ENCODE measurements around the gene RYK. TPM values are rescaled to one million over a fixed set of nuclear protein-coding genes. Genes with fewer than 3 reads are reported as not detected.

Gene RYK
- total RNA-seq, 1 experiment from 2014 or later: 55.2 TPM

DNA sequence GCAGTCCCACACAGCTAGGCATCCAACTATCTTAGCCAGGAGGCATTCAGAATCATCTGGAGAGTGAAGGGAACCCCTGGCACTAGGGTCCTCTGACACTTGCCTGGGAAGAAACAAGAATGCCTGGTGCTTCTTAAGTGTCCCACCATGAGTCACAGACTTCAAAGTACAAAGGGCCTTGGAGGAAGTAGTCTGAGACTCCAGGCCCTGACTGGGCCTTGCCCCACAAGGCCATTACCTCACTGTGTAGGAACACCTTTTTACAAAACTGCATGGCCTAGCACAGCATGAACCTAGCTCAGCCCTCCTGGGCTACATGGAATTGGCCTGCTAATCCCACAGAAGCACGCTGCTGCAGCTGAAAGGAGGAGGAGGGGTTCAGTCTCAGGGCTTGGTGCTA lies 116.4 kb downstream of the RYK start:
- RAD21 ChIA-PET (ENCODE audit: low non-redundant PET in 1 of 2, low total read pairs in 2 of 2, uncharacterized antibody in 2 of 2, unreplicated experiment in 2 of 2): no interaction called here
- H3K27ac ChIP-seq (ENCODE audit: low read depth, low read length): no peak overlapping the region
- peaks cover 0 to 9% of the 10 kb centered on the region in 2 experiments; a peak in 1 of 4 replicates for H3K4me1 ChIP-seq (ENCODE audit: control insufficient read depth in 1 of 2, insufficient read depth in 2 of 2, low read length in 2 of 2)
- no peaks in the 10 kb centered on the region for H3K27me3 ChIP-seq (ENCODE audit: insufficient read depth, low read length)
- no peaks in the 10 kb centered on the region for H3K9me2 ChIP-seq (ENCODE audit: insufficient read depth)
- no peak overlapping the region for H3K4me2 ChIP-seq (ENCODE audit: low read length)
- ATAC-seq (peak; percentile 44; the same call in 1 of the 2 replicates), DNase-seq (ENCODE audit: low read depth, low spot score) (no peak)
- no peak overlapping the region for H3K9ac ChIP-seq (ENCODE audit: low read length)
- no peak overlapping the region for H3K4me3 ChIP-seq (replicated peaks in 1 of 2; ENCODE audit: low read depth in 1 of 2, low read length in 2 of 2)
- TF ChIP-seq FOSL1 (IDR thresholded peaks at IDR 0.05; ENCODE audit: low read depth) (0 out of 2 replicates have a peak, but pooled peaks have one; percentile 6), RAD21 (IDR thresholded peaks at IDR 0.05; ENCODE audit: low read depth) (no peak), TCF7L2 (IDR thresholded peaks at IDR 0.05; ENCODE audit: borderline replicate concordance, extremely low read depth, insufficient read depth, insufficient read length) (peak; percentile 81), ZFX (IDR thresholded peaks at IDR 0.05) (no peak), SRF (IDR thresholded peaks at IDR 0.05; ENCODE audit: low read depth) (no peak), ELF1 (IDR thresholded peaks at IDR 0.05; ENCODE audit: borderline replicate concordance, low read depth) (no peak)
- TF ChIP-seq, protein P1, sequence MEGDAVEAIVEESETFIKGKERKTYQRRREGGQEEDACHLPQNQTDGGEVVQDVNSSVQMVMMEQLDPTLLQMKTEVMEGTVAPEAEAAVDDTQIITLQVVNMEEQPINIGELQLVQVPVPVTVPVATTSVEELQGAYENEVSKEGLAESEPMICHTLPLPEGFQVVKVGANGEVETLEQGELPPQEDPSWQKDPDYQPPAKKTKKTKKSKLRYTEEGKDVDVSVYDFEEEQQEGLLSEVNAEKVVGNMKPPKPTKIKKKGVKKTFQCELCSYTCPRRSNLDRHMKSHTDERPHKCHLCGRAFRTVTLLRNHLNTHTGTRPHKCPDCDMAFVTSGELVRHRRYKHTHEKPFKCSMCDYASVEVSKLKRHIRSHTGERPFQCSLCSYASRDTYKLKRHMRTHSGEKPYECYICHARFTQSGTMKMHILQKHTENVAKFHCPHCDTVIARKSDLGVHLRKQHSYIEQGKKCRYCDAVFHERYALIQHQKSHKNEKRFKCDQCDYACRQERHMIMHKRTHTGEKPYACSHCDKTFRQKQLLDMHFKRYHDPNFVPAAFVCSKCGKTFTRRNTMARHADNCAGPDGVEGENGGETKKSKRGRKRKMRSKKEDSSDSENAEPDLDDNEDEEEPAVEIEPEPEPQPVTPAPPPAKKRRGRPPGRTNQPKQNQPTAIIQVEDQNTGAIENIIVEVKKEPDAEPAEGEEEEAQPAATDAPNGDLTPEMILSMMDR (IDR thresholded peaks at IDR 0.05 in 2 of 3, conservative IDR thresholded peaks at IDR 0.05 in 1 of 3; ENCODE audit: borderline replicate concordance in 1 of 3, insufficient read depth in 1 of 3, low read depth in 2 of 3, low read length in 2 of 3): no peak
- no peaks in the 10 kb centered on the region; a peak in 1 of 4 replicates for H3K9me3 ChIP-seq (ENCODE audit: control insufficient read depth in 1 of 2, insufficient read depth in 1 of 2, low read depth in 1 of 2, low read length in 2 of 2)
- CTCF ChIA-PET: interaction anchor here (1.0 kb wide), 1 partner anchor 204 kb away, joined by 3 read pairs; no protein-coding TSS in a partner anchor
- POLR2A ChIA-PET: no interaction called here
- no peaks in the 10 kb centered on the region for H3K36me3 ChIP-seq (ENCODE audit: control insufficient read depth in 1 of 2, insufficient read depth in 2 of 2, low read length in 2 of 2)
- H3K79me2 ChIP-seq (ENCODE audit: insufficient read depth, low read length): no peaks in the 10 kb centered on the region
- H4K20me1 ChIP-seq (ENCODE audit: insufficient read depth): no peaks in the 10 kb centered on the region
- no TSS peak for BruUV-seq (replicated peaks)
- H2AFZ ChIP-seq (ENCODE audit: low read depth, low read length, poor library complexity, severe bottlenecking): no peak overlapping the region
- intact Hi-C loops (cut with micrococcal nuclease): no loop called here

DNA sequence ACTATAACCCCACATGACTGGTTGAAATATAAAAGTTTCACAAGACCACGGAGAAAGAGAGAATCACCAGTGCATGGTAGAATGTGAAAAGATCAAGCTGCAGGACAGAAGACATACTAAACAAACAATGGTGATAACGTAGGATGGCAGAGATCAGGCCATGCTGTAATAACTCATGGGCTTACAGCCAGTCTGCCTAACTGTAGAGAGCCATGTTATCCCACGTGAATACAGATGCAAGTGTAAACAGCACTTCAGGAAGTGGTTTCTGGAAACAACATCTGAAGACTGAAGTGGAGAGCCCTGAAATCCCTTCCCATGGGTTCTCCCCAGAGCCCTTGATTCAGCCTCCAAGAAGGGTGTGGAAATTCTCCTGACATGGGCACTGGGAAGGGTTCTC lies 117.7 kb downstream of the RYK start:
- ChIA-PET RAD21 (ENCODE audit: low non-redundant PET in 1 of 2, low total read pairs in 2 of 2, uncharacterized antibody in 2 of 2, unreplicated experiment in 2 of 2) (no interaction called here), CTCF (no interaction called here), POLR2A (no interaction called here)
- Histone ChIP-seq H3K4me2 (ENCODE audit: low read length) (no peak overlapping the region), H3K27ac (ENCODE audit: low read depth, low read length) (no peak overlapping the region), H3K9me2 (ENCODE audit: insufficient read depth) (no peaks in the 10 kb centered on the region), H3K27me3 (ENCODE audit: insufficient read depth, low read length) (no peaks in the 10 kb centered on the region), H3K9ac (ENCODE audit: low read length) (no peak overlapping the region), H3K36me3 (ENCODE audit: control insufficient read depth in 1 of 2, insufficient read depth in 2 of 2, low read length in 2 of 2) (no peaks in the 10 kb centered on the region), H2AFZ (ENCODE audit: low read depth, low read length, poor library complexity, severe bottlenecking) (no peak overlapping the region), H3K9me3 (ENCODE audit: control insufficient read depth in 1 of 2, insufficient read depth in 1 of 2, low read depth in 1 of 2, low read length in 2 of 2) (no peaks in the 10 kb centered on the region; a peak in 1 of 4 replicates), H3K4me1 (ENCODE audit: control insufficient read depth in 1 of 2, insufficient read depth in 2 of 2, low read length in 2 of 2) (peaks cover 0 to 9% of the 10 kb centered on the region in 2 experiments; a peak in 1 of 4 replicates), H4K20me1 (ENCODE audit: insufficient read depth) (no peaks in the 10 kb centered on the region), H3K79me2 (ENCODE audit: insufficient read depth, low read length) (no peaks in the 10 kb centered on the region), H3K4me3 (replicated peaks in 1 of 2; ENCODE audit: low read depth in 1 of 2, low read length in 2 of 2) (no peak overlapping the region)
- DNase-seq (ENCODE audit: low read depth, low spot score) (no peak), ATAC-seq (no peak)
- no TSS peak for BruUV-seq (replicated peaks)
- intact Hi-C loops (cut with micrococcal nuclease): no loop called here
- TF ChIP-seq SIN3A (IDR thresholded peaks at IDR 0.05; ENCODE audit: low read depth) (no peak), POLR2AphosphoS5 (IDR thresholded peaks at IDR 0.05; ENCODE audit: low read depth, low read length) (no peak), CBX3 (IDR thresholded peaks at IDR 0.05; ENCODE audit: low read depth) (no peak), EGR1 (IDR thresholded peaks at IDR 0.05; ENCODE audit: low read depth) (no peak)
- TF ChIP-seq, protein P1 (IDR thresholded peaks at IDR 0.05 in 2 of 3, conservative IDR thresholded peaks at IDR 0.05 in 1 of 3; ENCODE audit: borderline replicate concordance in 1 of 3, insufficient read depth in 1 of 3, low read depth in 2 of 3, low read length in 2 of 3): no peak
- TF ChIP-seq, protein P2, sequence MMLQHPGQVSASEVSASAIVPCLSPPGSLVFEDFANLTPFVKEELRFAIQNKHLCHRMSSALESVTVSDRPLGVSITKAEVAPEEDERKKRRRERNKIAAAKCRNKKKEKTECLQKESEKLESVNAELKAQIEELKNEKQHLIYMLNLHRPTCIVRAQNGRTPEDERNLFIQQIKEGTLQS (IDR thresholded peaks at IDR 0.05): no peak
- TF ChIP-seq, protein P3, sequence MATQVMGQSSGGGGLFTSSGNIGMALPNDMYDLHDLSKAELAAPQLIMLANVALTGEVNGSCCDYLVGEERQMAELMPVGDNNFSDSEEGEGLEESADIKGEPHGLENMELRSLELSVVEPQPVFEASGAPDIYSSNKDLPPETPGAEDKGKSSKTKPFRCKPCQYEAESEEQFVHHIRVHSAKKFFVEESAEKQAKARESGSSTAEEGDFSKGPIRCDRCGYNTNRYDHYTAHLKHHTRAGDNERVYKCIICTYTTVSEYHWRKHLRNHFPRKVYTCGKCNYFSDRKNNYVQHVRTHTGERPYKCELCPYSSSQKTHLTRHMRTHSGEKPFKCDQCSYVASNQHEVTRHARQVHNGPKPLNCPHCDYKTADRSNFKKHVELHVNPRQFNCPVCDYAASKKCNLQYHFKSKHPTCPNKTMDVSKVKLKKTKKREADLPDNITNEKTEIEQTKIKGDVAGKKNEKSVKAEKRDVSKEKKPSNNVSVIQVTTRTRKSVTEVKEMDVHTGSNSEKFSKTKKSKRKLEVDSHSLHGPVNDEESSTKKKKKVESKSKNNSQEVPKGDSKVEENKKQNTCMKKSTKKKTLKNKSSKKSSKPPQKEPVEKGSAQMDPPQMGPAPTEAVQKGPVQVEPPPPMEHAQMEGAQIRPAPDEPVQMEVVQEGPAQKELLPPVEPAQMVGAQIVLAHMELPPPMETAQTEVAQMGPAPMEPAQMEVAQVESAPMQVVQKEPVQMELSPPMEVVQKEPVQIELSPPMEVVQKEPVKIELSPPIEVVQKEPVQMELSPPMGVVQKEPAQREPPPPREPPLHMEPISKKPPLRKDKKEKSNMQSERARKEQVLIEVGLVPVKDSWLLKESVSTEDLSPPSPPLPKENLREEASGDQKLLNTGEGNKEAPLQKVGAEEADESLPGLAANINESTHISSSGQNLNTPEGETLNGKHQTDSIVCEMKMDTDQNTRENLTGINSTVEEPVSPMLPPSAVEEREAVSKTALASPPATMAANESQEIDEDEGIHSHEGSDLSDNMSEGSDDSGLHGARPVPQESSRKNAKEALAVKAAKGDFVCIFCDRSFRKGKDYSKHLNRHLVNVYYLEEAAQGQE (IDR thresholded peaks at IDR 0.05; ENCODE audit: low read depth): no peak

All from HCT116 (cell line).